GM12878 (cell line): ENCODE results near the gene OTULIN. TPM values are rescaled to one million over a fixed set of nuclear protein-coding genes. Genes with fewer than 3 reads are reported as not detected.

ENCODE experiments used
- ATAC-seq: fragments of 200-7000 bp; cut with Tn5 transposase; 3 replicates; pipeline ENCODE4 v1.9.1; 2020; ENCODE audit warnings: mild to moderate bottlenecking, moderate library complexity
- BruUV-seq: library from RNA; stranded (reverse); fragments of 400-500 nt; replicated peaks from 2 replicates; lab custom pipeline; 2021; lab: Mats Ljungman, UMichigan
- CTCF ChIA-PET: fragments of 300-600 bp; sonication (Branson Sonifier 250); formaldehyde crosslinking; extraction: SDS; loops from one replicate; lab custom pipeline; 2021; ENCODE audit warnings: inconsistent platforms; lab: Yijun Ruan, JAX
- POLR2A ChIA-PET: fragments of 350-600 bp; formaldehyde crosslinking; extraction: SDS; loops from one replicate; lab custom pipeline; 2021; ENCODE audit warnings: inconsistent platforms; lab: Charles Lee
- RAD21 ChIA-PET: fragments of 300-600 bp; sonication (Branson Sonifier 250); formaldehyde crosslinking; loops from one replicate; lab custom pipeline; 2023; ENCODE audit warnings: antibody characterized with exemption; ENCODE audit not compliant: unreplicated experiment; lab: Charles Lee
- SMC1A ChIA-PET: fragments of 300-600 bp; sonication (Branson Sonifier 250); formaldehyde crosslinking; loops from one replicate; lab custom pipeline; 2023; ENCODE audit not compliant: unreplicated experiment, uncharacterized antibody; lab: Charles Lee
- DNase-seq: peaks from one replicate; pipeline ENCODE4 v3.0.0-alpha.2; 2011; ENCODE audit warnings: low read depth, low spot score
- FAIRE-seq: peaks from 3 replicates; lab custom pipeline; 2011; peaks lifted over from hg19 to GRCh38; lab: Jason Lieb, UNC
- H2AFZ ChIP-seq: 2 replicates; pipeline ENCODE4 v1.6.0; 2011; ENCODE audit warnings: low read depth, low read length, control low read depth; ENCODE audit not compliant: control insufficient read depth
- H3K27ac ChIP-seq: 2 replicates; pipeline ENCODE4 v1.5.1; 2011; ENCODE audit warnings: control low read depth; ENCODE audit not compliant: control insufficient read depth, insufficient read depth
- H3K27me3 ChIP-seq, 2 experiments: replicated peaks in 1 of 2; 2 replicates each; pipeline versions ENCODE4 v1.6.0 to v1.6.1; 2011; ENCODE audit warnings: low read length in 1 of 2; ENCODE audit not compliant: control insufficient read depth in 2 of 2, insufficient read depth in 2 of 2
- H3K36me3 ChIP-seq, 2 experiments: 2 replicates each; pipeline ENCODE4 v1.5.1; 2011; ENCODE audit warnings: low read length in 1 of 2; ENCODE audit not compliant: control insufficient read depth in 2 of 2, insufficient read depth in 2 of 2
- H3K4me1 ChIP-seq: 2 replicates; pipeline ENCODE4 v1.6.1; 2011; ENCODE audit warnings: mild to moderate bottlenecking, low read length, moderate library complexity, mixed read lengths; ENCODE audit not compliant: control insufficient read depth, insufficient read depth
- H3K4me2 ChIP-seq: 2 replicates; pipeline ENCODE4 v1.6.0; 2011; ENCODE audit warnings: control low read depth; ENCODE audit not compliant: control insufficient read depth, insufficient read depth
- H3K4me3 ChIP-seq: fragments of 200-600 bp; sonication (generic); 2 replicates; pipeline ENCODE4 v1.5.1; 2016
- H3K79me2 ChIP-seq: 2 replicates; pipeline ENCODE4 v1.6.0; 2011; ENCODE audit warnings: low read length; ENCODE audit not compliant: control insufficient read depth, insufficient read depth
- H3K9ac ChIP-seq: 2 replicates; pipeline ENCODE4 v1.8.0; 2011; ENCODE audit warnings: low read length, control low read depth, mixed read lengths; ENCODE audit not compliant: control insufficient read depth, insufficient read depth
- H3K9me3 ChIP-seq: replicated peaks from 3 replicates; pipeline ENCODE4 v1.5.1; 2011; ENCODE audit warnings: mild to moderate bottlenecking, low read length; ENCODE audit not compliant: control insufficient read depth, insufficient read depth
- H4K20me1 ChIP-seq: 2 replicates; pipeline ENCODE4 v1.6.0; 2011; ENCODE audit not compliant: control insufficient read depth, insufficient read depth
- E4F1 ChIP-seq: fragments of 450-650 bp; IDR thresholded peaks from 2 replicates; pipeline ENCODE4 v1.6.1; 2018; ENCODE audit warnings: borderline replicate concordance, mild to moderate bottlenecking; ENCODE audit not compliant: partially characterized antibody
- EP300 ChIP-seq, 2 experiments: fragments of 150-350 bp in 1 of 2; IDR thresholded peaks; 2 replicates each; pipeline ENCODE4 v1.6.1; 2011 to 2012; ENCODE audit warnings: low read depth in 2 of 2, low read length in 2 of 2, borderline replicate concordance in 1 of 2, improper control_type of control experiment in 1 of 2, inconsistent platforms in 1 of 2; ENCODE audit not compliant: control insufficient read depth in 1 of 2
- MXI1 ChIP-seq: fragments of 150-350 bp; IDR thresholded peaks from 2 replicates; pipeline ENCODE4 v1.6.1; 2011; ENCODE audit warnings: low read depth, mild to moderate bottlenecking, inconsistent platforms, low read length, improper control_type of control experiment
- NFIC ChIP-seq: IDR thresholded peaks from 2 replicates; pipeline ENCODE4 v1.6.1; 2012; ENCODE audit warnings: low read depth, mild to moderate bottlenecking, inconsistent platforms, low read length, moderate library complexity
- NFXL1 ChIP-seq: fragments of 450-650 bp; IDR thresholded peaks from 2 replicates; pipeline ENCODE4 v1.6.1; 2017; ENCODE audit warnings: antibody characterized with exemption, mild to moderate bottlenecking, borderline replicate concordance
- POLR2AphosphoS2 ChIP-seq: IDR thresholded peaks from 2 replicates; pipeline ENCODE4 v1.6.1; 2011; ENCODE audit warnings: low read depth, mild to moderate bottlenecking, low read length, improper control_type of control experiment, moderate library complexity
- RELA ChIP-seq: fragments of 450-650 bp; IDR thresholded peaks from 2 replicates; pipeline ENCODE4 v1.8.0; 2014; ENCODE audit warnings: borderline replicate concordance; ENCODE audit not compliant: partially characterized antibody
- SIX5 ChIP-seq: IDR thresholded peaks from 2 replicates; pipeline ENCODE4 v1.6.1; 2011; ENCODE audit warnings: mild to moderate bottlenecking, low read depth, low read length, moderate library complexity; ENCODE audit not compliant: severe bottlenecking
- STAT1 ChIP-seq: fragments of 450-650 bp; conservative IDR thresholded peaks from 2 replicates; pipeline ENCODE4 v1.6.1; 2014; ENCODE audit warnings: antibody characterized with exemption, mild to moderate bottlenecking
- TBL1XR1 ChIP-seq: IDR thresholded peaks from 2 replicates; pipeline ENCODE4 v1.6.1; 2012; ENCODE audit warnings: low read depth, low read length, improper control_type of control experiment
- ZNF274 ChIP-seq: IDR thresholded peaks from one replicate; pipeline ENCODE4 v1.8.0; 2011; ENCODE audit not compliant: insufficient read length, insufficient read depth
- WGBS: methylation state at CpG from one replicate; pipeline ENCODE4 v1.1.6; 2016; ENCODE audit warnings: low lambda C conversion rate; ENCODE audit not compliant: insufficient replicate concordance, insufficient coverage; ENCODE audit errors: missing lambda C conversion rate; 5-methylcytosine and 5-hydroxymethylcytosine counted together
- in situ Hi-C: fragments of 300-500 bp; cut with MboI; formaldehyde crosslinking; loops from 9 replicates; pipeline ENCODE4 v1.14.3; 2018; ENCODE audit warnings: mixed read lengths
- intact Hi-C: fragments of 100-400 bp; cut with micrococcal nuclease; formaldehyde crosslinking; loops from one replicate; pipeline ENCODE4 v1.14.2; 2022; ENCODE audit not compliant: unreplicated experiment
- polyA plus RNA-seq, 11 experiments: library from polyadenylated mRNA; depleted of rRNA in 4 of 11; unstranded in 6 of 11; stranded (reverse) in 5 of 11; fragments of >200 nt; fragmentation: Nextera tagmentation in 4 of 11; fragmentation: Illumina TruSeq in 1 of 11; extraction: Ambion mirVana in 4 of 11; extraction: Trizol in 1 of 11; gene quantifications; 1 replicate in 1 of 11; 2 replicates in 10 of 11; pipeline versions ENCODE4 v1.2.1 to v1.2.3, GENCODE V29; 2011 to 2016; ENCODE audit warnings: inconsistent platforms in 2 of 11, missing spikeins in 2 of 11, low read depth in 1 of 11
- total RNA-seq, 4 experiments: library from RNA; depleted of rRNA in 3 of 4; stranded (reverse); fragments of >200 nt in 3 of 4; fragmentation: Illumina TruSeq in 1 of 4; extraction: Trizol in 1 of 4; gene quantifications; 2 replicates each; pipeline versions ENCODE4 v1.2.1 to v1.2.3, GENCODE V29; 2013 to 2021
- TF ChIP-seq, protein P1 (sequence below): IDR thresholded peaks from 2 replicates; pipeline ENCODE4 v1.6.1; 2011; ENCODE audit warnings: borderline replicate concordance, low read depth, mild to moderate bottlenecking, moderate library complexity, low read length; ENCODE audit not compliant: insufficient read depth, poor library complexity, severe bottlenecking
- TF ChIP-seq, protein P2 (sequence below): IDR thresholded peaks from 2 replicates; pipeline ENCODE4 v1.6.1; 2012; ENCODE audit warnings: low read depth, low read length, improper control_type of control experiment

The OTULIN gene
- total and polyA plus RNA-seq, 10 of the 15 experiments (the other 5 are each of a cell fraction or from before 2014, with no cell fraction given): 6.6 to 70.5 (median 28.7) TPM

- TF ChIP-seq, protein P1, sequence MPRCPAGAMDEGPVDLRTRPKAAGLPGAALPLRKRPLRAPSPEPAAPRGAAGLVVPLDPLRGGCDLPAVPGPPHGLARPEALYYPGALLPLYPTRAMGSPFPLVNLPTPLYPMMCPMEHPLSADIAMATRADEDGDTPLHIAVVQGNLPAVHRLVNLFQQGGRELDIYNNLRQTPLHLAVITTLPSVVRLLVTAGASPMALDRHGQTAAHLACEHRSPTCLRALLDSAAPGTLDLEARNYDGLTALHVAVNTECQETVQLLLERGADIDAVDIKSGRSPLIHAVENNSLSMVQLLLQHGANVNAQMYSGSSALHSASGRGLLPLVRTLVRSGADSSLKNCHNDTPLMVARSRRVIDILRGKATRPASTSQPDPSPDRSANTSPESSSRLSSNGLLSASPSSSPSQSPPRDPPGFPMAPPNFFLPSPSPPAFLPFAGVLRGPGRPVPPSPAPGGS: no peak
These were observed 45.9 kb downstream of the OTULIN start (continued) for GRCh38 chr5:14710313-14710994.

- ChIA-PET RAD21 (interaction anchor here (1.1 kb wide), 1 partner anchor 15 kb away, joined by 3 read pairs; no protein-coding TSS in a partner anchor), POLR2A (no interaction called here), SMC1A (interaction anchor here (1.3 kb wide), 1 partner anchor 17 kb away, joined by 3 read pairs; no protein-coding TSS in a partner anchor), CTCF (no interaction called here)
- no peak overlapping the region for H3K27ac ChIP-seq
- no peaks in the 10 kb centered on the region for H3K9me3 ChIP-seq
- no peak overlapping the region for H3K4me2 ChIP-seq
- no peaks in the 10 kb centered on the region for H3K4me1 ChIP-seq
- H2AFZ ChIP-seq: no peak overlapping the region
- in situ Hi-C loops: loop anchor here (25.0 kb wide), 1 partner anchor 1750 kb away; the partner anchor contains the start of gene ZNF622
- FAIRE-seq (no peak), ATAC-seq (no peak), DNase-seq (no peak)
- no peaks in the 10 kb centered on the region for H3K79me2 ChIP-seq
- H3K27me3 ChIP-seq: no peaks in the 10 kb centered on the region
- intact Hi-C loops: no loop called here
- H3K4me3 ChIP-seq: no peak overlapping the region
- H3K9ac ChIP-seq: no peak overlapping the region
- H4K20me1 ChIP-seq: no peaks in the 10 kb centered on the region
- H3K36me3 ChIP-seq: peaks cover 17 to 28% of the 10 kb centered on the region in 2 experiments
- BruUV-seq: no TSS peak
- WGBS: 61% methylated on average over 11 of the region's 11 CpGs
- TF ChIP-seq POLR2AphosphoS2: no peak
- TF ChIP-seq RELA: no peak
- TF ChIP-seq, protein P2, sequence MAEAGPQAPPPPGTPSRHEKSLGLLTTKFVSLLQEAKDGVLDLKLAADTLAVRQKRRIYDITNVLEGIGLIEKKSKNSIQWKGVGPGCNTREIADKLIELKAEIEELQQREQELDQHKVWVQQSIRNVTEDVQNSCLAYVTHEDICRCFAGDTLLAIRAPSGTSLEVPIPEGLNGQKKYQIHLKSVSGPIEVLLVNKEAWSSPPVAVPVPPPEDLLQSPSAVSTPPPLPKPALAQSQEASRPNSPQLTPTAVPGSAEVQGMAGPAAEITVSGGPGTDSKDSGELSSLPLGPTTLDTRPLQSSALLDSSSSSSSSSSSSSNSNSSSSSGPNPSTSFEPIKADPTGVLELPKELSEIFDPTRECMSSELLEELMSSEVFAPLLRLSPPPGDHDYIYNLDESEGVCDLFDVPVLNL: no peak
- no peak for TF ChIP-seq EP300 (IDR thresholded peaks at IDR 0.05; ENCODE audit: borderline replicate concordance in 1 of 2, control insufficient read depth in 1 of 2, low read depth in 2 of 2, low read length in 2 of 2)
- TF ChIP-seq SIX5: no peak
- TF ChIP-seq ZNF274: no peak
- TF ChIP-seq, protein P1: no peak
- TF ChIP-seq TBL1XR1: no peak
- TF ChIP-seq NFIC: no peak
- no peak for TF ChIP-seq E4F1
- no peak for TF ChIP-seq NFXL1
- TF ChIP-seq MXI1: no peak
- no peak for TF ChIP-seq STAT1
These were observed 47.6 kb downstream of the OTULIN start for GRCh38 chr5:14712131-14712530.
